ENCODE data around the gene IFI35. TPM values are rescaled to one million over a fixed set of nuclear protein-coding genes. Genes with fewer than 3 reads are reported as not detected.

The IFI35 gene
- polyA plus RNA-seq, 1 donor, result 7.2 TPM

Other genes with a start within 250 kb of the IFI35 start
- gene RAMP2, start 245.6 kb upstream of the IFI35 start, polyA plus RNA-seq (ENCODE audit: insufficient read length), result 69.2 TPM
- 30.0 TPM for gene VPS25, start 233.3 kb upstream of the IFI35 start, polyA plus RNA-seq (ENCODE audit: insufficient read length)
- 0.19 TPM for gene WNK4, start 226.2 kb upstream of the IFI35 start, polyA plus RNA-seq (ENCODE audit: insufficient read length)
- 53.5 TPM for gene COA3, start 208.1 kb upstream of the IFI35 start, polyA plus RNA-seq (ENCODE audit: insufficient read length)
- 0.70 TPM for gene CNTD1, start 207.9 kb upstream of the IFI35 start, polyA plus RNA-seq (ENCODE audit: insufficient read length)
- 49.3 TPM for gene BECN1, start 182.5 kb upstream of the IFI35 start, polyA plus RNA-seq (ENCODE audit: insufficient read length)
- 48.1 TPM for gene PSME3, start 173.4 kb upstream of the IFI35 start, polyA plus RNA-seq (ENCODE audit: insufficient read length)
- gene AOC2, start 162.2 kb upstream of the IFI35 start, polyA plus RNA-seq (ENCODE audit: insufficient read length), result 1.0 TPM
- gene AOC3, start 155.6 kb upstream of the IFI35 start, polyA plus RNA-seq (ENCODE audit: insufficient read length), result 27.0 TPM
- gene G6PC1, start 106.0 kb upstream of the IFI35 start, polyA plus RNA-seq (ENCODE audit: insufficient read length), result not detected
- 56.9 TPM for gene AARSD1, start 42.3 kb upstream of the IFI35 start, polyA plus RNA-seq (ENCODE audit: insufficient read length)
- 69.1 TPM for gene PTGES3L, start 26.7 kb upstream of the IFI35 start, polyA plus RNA-seq (ENCODE audit: insufficient read length)
- 9.6 TPM for gene RUNDC1, start 26.2 kb upstream of the IFI35 start, polyA plus RNA-seq (ENCODE audit: insufficient read length)
- 2,367 TPM for gene RPL27, start 8.4 kb upstream of the IFI35 start, polyA plus RNA-seq (ENCODE audit: insufficient read length)
- gene VAT1, start 15.6 kb downstream of the IFI35 start, polyA plus RNA-seq (ENCODE audit: insufficient read length), result 68.5 TPM
- 0.45 TPM for gene RND2, start 18.4 kb downstream of the IFI35 start, polyA plus RNA-seq (ENCODE audit: insufficient read length)
- 9.6 TPM for gene BRCA1, start 118.6 kb downstream of the IFI35 start, polyA plus RNA-seq (ENCODE audit: insufficient read length)
- 59.3 TPM for gene NBR1, start 164.4 kb downstream of the IFI35 start, polyA plus RNA-seq (ENCODE audit: insufficient read length)
- 9.5 TPM for gene TMEM106A, start 205.1 kb downstream of the IFI35 start, polyA plus RNA-seq (ENCODE audit: insufficient read length)
- 11.2 TPM for gene CCDC200, start 221.8 kb downstream of the IFI35 start, polyA plus RNA-seq (ENCODE audit: insufficient read length)
- 2.1 TPM for gene RNU2-1, start 227.2 kb downstream of the IFI35 start, polyA plus RNA-seq (ENCODE audit: insufficient read length)

Data from hindlimb muscle (tissue), 1 donor.